ENCODE data around the gene EIF3A. TPM values are rescaled to one million over a fixed set of nuclear protein-coding genes. Genes with fewer than 3 reads are reported as not detected.
A peak's percentile ranks its signal among the peaks of the same experiment; 100 is the strongest.

The EIF3A gene
- total and polyA plus RNA-seq, 12 donors, result 26.0 to 197 (median 93.3) TPM

DNA sequence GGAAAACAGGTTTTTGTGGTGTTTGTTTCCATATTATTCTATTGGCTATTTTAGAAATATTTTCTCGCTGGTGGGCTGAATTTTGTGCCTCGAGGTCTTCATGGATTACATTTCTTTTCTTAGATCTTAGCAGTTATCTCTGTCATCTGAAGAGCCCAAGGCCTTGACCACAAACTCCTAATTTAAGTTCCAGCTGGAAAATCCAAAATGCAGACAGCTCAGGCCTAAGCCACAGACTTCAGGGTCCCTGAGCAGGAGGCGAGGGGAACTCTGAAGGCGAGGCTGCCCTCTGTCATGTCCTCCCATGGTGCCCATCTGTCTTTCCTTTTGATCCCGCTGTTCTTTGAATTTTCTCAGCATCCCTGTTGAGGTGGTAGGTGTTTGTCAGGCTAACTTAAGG lies 37.6 kb upstream of the EIF3A start:
- H3K27ac ChIP-seq, result no peak overlapping the region
- H3K36me3 ChIP-seq (replicated peaks in 1 of 2), result peaks cover 0 to 39% of the 10 kb centered on the region in 2 donors
- intact Hi-C loops (cut with DNase I), result no loop called here
- H3K27me3 ChIP-seq, result no peaks in the 10 kb centered on the region
- DNase-seq, result no peak
- TF ChIP-seq, protein P1, sequence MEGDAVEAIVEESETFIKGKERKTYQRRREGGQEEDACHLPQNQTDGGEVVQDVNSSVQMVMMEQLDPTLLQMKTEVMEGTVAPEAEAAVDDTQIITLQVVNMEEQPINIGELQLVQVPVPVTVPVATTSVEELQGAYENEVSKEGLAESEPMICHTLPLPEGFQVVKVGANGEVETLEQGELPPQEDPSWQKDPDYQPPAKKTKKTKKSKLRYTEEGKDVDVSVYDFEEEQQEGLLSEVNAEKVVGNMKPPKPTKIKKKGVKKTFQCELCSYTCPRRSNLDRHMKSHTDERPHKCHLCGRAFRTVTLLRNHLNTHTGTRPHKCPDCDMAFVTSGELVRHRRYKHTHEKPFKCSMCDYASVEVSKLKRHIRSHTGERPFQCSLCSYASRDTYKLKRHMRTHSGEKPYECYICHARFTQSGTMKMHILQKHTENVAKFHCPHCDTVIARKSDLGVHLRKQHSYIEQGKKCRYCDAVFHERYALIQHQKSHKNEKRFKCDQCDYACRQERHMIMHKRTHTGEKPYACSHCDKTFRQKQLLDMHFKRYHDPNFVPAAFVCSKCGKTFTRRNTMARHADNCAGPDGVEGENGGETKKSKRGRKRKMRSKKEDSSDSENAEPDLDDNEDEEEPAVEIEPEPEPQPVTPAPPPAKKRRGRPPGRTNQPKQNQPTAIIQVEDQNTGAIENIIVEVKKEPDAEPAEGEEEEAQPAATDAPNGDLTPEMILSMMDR (IDR thresholded peaks at IDR 0.05), result no peak
- TF ChIP-seq POLR2A (IDR thresholded peaks at IDR 0.05), result no peak
- 86 to 91% (median 89%) methylated on average over 5 of the region's 5 CpGs for WGBS, 4 donors
- no peak overlapping the region for H3K4me3 ChIP-seq
- no peaks in the 10 kb centered on the region for H3K9me3 ChIP-seq (replicated peaks in 1 of 3)
- peaks cover 9 to 11% of the 10 kb centered on the region in 2 donors for H3K4me1 ChIP-seq (replicated peaks in 1 of 2)

DNA sequence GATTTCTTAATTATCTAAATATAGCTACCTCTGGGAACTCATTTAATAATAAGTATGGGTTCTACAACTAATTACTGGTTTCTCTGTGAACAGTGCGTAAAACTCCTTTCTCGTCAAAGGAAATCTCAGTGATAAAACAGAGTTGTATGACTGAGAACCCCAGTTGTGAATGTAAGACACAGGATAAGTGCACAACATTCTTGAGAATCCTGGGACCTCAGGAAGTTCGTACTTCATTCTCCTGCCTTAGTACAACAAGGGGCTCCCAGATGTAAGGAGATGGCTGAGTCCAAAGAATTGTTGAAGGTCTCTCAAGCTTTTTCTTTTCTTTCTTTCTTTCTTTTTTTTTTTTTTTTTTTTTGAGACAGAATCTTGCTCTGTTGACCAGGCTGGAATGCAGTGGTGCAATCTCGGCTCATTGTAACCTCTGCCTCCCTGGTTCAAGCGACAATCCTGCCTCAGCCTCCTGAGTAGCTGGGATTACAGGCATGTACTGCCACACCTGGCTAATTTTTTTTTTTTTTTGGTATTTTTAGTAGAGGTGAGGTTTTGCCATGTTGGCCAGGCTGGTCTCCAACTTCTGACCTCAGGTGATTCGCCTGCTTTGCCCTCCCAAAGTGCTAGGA lies 35.8 kb upstream of the EIF3A start:
- intact Hi-C loops (cut with DNase I), result no loop called here
- WGBS, 4 donors, result 92 to 98% (median 94%) methylated on average over 6 of the region's 6 CpGs
- DNase-seq, result no peak
- no peaks in the 10 kb centered on the region for H3K9me3 ChIP-seq (replicated peaks in 1 of 3)
- no peak overlapping the region for H3K27ac ChIP-seq
- no peaks in the 10 kb centered on the region for H3K27me3 ChIP-seq
- TF ChIP-seq, protein P1 (IDR thresholded peaks at IDR 0.05), result no peak
- no peak for TF ChIP-seq POLR2A (IDR thresholded peaks at IDR 0.05)
- peaks cover 9 to 11% of the 10 kb centered on the region in 2 donors for H3K4me1 ChIP-seq (replicated peaks in 1 of 2)
- no peak overlapping the region for H3K4me3 ChIP-seq
- H3K36me3 ChIP-seq (replicated peaks in 1 of 2), result peaks cover 0 to 31% of the 10 kb centered on the region in 2 donors

DNA sequence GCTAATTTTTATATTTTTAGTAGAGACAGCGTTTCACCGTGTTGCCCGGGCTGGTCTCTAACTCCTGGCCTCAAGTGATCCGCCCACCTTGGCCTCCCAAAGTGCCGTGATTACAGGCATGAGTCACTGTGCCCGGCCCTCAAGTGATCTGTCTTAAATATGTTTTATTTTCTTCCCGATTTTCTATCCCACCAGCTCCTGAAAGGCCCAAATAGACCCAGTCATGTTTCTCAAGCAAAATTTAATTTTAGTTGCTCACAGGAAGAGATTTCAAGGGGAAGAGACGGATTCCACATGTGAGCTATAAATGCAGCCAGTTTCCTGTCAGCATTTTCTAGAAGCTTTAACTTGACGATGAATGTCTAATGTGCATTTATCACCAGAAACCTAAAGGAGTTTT lies 35.3 kb upstream of the EIF3A start:
- H3K27ac ChIP-seq, result no peak overlapping the region
- H3K27me3 ChIP-seq, result no peaks in the 10 kb centered on the region

GRCh38 chr10:119113751-119114732 lies 33.4 kb upstream of the EIF3A start:
- DNase-seq, result peak in 1 of 7 donors; percentile 22
- peaks cover 0 to 47% of the 10 kb centered on the region in 2 donors for H3K36me3 ChIP-seq (replicated peaks in 1 of 2)
- 78 to 86% (median 81%) methylated on average over 11 of the region's 11 CpGs for WGBS, 4 donors
- H3K4me3 ChIP-seq, result no peak overlapping the region
- H3K9me3 ChIP-seq (replicated peaks in 1 of 3), result no peaks in the 10 kb centered on the region
- TF ChIP-seq POLR2A (IDR thresholded peaks at IDR 0.05), result no peak
- TF ChIP-seq, protein P1 (IDR thresholded peaks at IDR 0.05), result no peak
- intact Hi-C loops (cut with DNase I), result no loop called here
- no peak overlapping the region for H3K27ac ChIP-seq
- H3K27me3 ChIP-seq, result no peaks in the 10 kb centered on the region
- no peaks in the 10 kb centered on the region for H3K4me1 ChIP-seq (replicated peaks in 1 of 2)

More for the DNA sequence above, 35.3 kb upstream of the EIF3A start:
- no peaks in the 10 kb centered on the region for H3K9me3 ChIP-seq (replicated peaks in 1 of 3)
- intact Hi-C loops (cut with DNase I), result no loop called here
- H3K4me3 ChIP-seq, result no peak overlapping the region
- WGBS, 4 donors, result 47 to 78% (median 59%) methylated on average over 9 of the region's 9 CpGs
- TF ChIP-seq, protein P1 (IDR thresholded peaks at IDR 0.05), result no peak
- TF ChIP-seq POLR2A (IDR thresholded peaks at IDR 0.05), result no peak
- peaks cover 7 to 10% of the 10 kb centered on the region in 2 donors for H3K4me1 ChIP-seq (replicated peaks in 1 of 2)
- H3K36me3 ChIP-seq (replicated peaks in 1 of 2), result peaks cover 0 to 31% of the 10 kb centered on the region in 2 donors
- DNase-seq, result no peak
